Measurements from ENCODE around the gene USF3. TPM values are rescaled to one million over a fixed set of nuclear protein-coding genes. Genes with fewer than 3 reads are reported as not detected.

USF3 gene
- polyA plus RNA-seq, 10 donors = 11.1 to 20.7 (median 17.0) TPM

GRCh38 chr3:113712129-113712528 is 15.7 kb upstream of the USF3 start:
- no peak for DNase-seq

GRCh38 chr3:113707835-113708234 is 11.4 kb upstream of the USF3 start:
- DNase-seq = no peak

GRCh38 chr3:113698956-113699355 is 2.5 kb upstream of the USF3 start:
- peak in 1 of 3 donors; percentile 50 for DNase-seq

- DNase-seq = no peak
Measured at GRCh38 chr3:113698213-113698742, 1.8 kb upstream of the USF3 start.

- DNase-seq = no peak
Measured at GRCh38 chr3:113697500-113698090, 1.2 kb upstream of the USF3 start.

- peak; percentile 99 to 100 (median 99) for DNase-seq
Measured at GRCh38 chr3:113696658-113697499, 437 bp upstream of the USF3 start.

GRCh38 chr3:113695431-113695785 is 1.0 kb downstream of the USF3 start:
- peak in 2 of 3 donors; percentile 10 to 14 for DNase-seq

GRCh38 chr3:113690482-113690881 is 6.0 kb downstream of the USF3 start:
- DNase-seq = no peak

GRCh38 chr3:113685956-113686721 is 10.3 kb downstream of the USF3 start:
- DNase-seq = no peak

- DNase-seq = no peak
Measured at GRCh38 chr3:113685124-113685523, 11.3 kb downstream of the USF3 start.

GRCh38 chr3:113684271-113684819 is 12.1 kb downstream of the USF3 start:
- no peak for DNase-seq

- DNase-seq = no peak
Measured at GRCh38 chr3:113678773-113679172, 17.7 kb downstream of the USF3 start.

- no peak for DNase-seq
Measured at GRCh38 chr3:113677737-113678136, 18.7 kb downstream of the USF3 start.

GRCh38 chr3:113676261-113676660 is 20.2 kb downstream of the USF3 start:
- no peak for DNase-seq

- DNase-seq = no peak
Measured at GRCh38 chr3:113673593-113673992, 22.8 kb downstream of the USF3 start.

- peak in 2 of 3 donors; percentile 22 to 63 for DNase-seq
Measured at GRCh38 chr3:113668015-113668414, 28.4 kb downstream of the USF3 start.

- no peak for DNase-seq
Measured at GRCh38 chr3:113664523-113665094, 31.8 kb downstream of the USF3 start.

GRCh38 chr3:113663761-113664160 is 32.7 kb downstream of the USF3 start:
- no peak for DNase-seq

- DNase-seq = no peak
Measured at GRCh38 chr3:113663324-113663750, 33.1 kb downstream of the USF3 start.

- no peak for DNase-seq
Measured at GRCh38 chr3:113662824-113663223, 33.6 kb downstream of the USF3 start.

- peak in 2 of 3 donors; percentile 34 to 47 for DNase-seq
Measured at GRCh38 chr3:113660896-113661295, 35.5 kb downstream of the USF3 start.

GRCh38 chr3:113660458-113660857 is 36.0 kb downstream of the USF3 start:
- DNase-seq = no peak
